HL-60/S4 treated with retinoic acid at 250 ng/mL for 4 days and 3 days (cell line): Measurements from ENCODE around the gene BCR.
"Not testable (repeated sequence)": the region's sequence is repeated elsewhere in the genome, so short reads cannot be mapped to it uniquely, and the experiment has no call there.

Experiments used
- in situ Hi-C: fragments of 300-500 bp; cut with MboI; formaldehyde crosslinking; loops from 2 replicates; pipeline ENCODE4 v1.7.0; 2022; ENCODE audit warnings: low sequenced_read_pairs

BCR gene

DNA sequence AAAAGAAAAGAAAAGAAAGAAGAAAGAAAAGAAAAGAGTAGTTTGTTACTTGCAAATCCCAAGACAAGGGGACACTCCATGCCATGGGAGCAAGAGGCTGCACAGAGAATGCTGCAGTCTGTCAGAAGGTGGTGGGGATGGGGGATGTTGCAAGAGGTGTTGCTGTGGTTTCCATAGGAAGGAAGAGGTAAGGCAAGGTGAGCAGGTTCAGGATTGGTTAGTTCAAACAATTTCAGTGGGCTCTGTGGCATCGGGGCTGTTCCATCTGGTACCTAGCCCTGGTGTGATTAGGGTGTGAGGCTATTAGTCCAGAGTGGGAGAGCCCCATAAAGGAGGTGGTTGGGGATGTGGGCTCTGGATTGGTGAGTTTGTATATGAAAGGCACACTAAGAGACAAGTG, 172.7 kb downstream of the BCR start:
- in situ Hi-C loops: no loop called here

DNA sequence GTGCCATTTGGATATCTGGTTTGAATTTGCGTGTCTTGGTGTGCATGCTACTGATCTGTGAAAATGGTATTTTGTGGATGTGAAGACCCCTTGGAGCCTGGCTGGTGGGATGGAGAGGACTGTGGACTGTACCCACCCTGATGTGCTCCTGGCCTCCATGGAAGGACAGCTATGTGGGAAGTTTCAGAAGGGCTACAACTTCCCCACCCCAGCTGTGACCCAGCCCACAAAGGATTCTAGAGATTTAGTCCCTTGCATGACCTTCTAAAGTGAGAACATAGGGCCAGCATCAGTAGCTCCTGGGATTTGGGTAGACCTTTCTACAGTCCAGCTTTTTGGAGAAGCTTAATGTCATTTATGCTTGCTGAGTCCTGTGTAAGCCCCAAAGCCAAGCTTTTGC, 173.4 kb downstream of the BCR start:
- in situ Hi-C loops: no loop called here

DNA sequence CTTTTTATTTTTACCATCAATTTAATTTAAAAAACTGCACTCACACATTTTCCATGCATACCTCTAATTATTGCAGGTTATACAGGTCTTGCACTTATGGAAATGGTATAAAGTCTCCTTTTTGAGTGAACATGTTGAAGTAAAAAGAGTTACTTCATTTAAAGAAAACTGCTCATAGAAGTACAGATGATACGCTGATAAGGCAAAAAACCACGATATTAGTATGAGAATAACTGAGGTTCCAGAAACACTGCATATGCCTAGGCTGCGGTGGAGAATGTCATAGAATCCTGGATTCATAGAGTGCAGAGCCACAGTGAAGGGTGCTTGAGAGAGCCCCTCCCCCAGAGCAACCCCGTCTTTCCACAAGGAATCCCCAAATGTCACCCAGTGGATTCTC, 175.8 kb downstream of the BCR start:
- in situ Hi-C loops: no loop called here

DNA sequence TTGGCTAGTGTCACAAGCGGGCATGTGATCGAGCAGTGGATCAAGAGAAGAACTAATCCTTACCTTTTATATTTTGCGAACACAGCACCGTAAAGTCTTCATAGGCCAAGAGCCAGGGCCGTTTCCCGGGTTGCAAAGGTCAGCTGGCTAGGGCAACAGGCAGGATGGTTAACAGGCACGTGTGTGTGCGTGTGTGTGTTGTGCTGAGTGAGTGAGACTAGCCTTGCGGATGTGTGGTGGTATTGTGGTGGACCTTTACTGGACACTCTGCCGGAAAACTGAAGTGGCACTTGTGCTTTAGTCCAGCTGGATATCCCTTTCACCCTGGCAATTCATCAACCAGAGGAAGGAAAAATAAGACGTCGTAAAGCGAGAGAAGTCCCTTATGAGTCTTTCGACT, 176.7 kb downstream of the BCR start:
- in situ Hi-C loops: no loop called here

DNA sequence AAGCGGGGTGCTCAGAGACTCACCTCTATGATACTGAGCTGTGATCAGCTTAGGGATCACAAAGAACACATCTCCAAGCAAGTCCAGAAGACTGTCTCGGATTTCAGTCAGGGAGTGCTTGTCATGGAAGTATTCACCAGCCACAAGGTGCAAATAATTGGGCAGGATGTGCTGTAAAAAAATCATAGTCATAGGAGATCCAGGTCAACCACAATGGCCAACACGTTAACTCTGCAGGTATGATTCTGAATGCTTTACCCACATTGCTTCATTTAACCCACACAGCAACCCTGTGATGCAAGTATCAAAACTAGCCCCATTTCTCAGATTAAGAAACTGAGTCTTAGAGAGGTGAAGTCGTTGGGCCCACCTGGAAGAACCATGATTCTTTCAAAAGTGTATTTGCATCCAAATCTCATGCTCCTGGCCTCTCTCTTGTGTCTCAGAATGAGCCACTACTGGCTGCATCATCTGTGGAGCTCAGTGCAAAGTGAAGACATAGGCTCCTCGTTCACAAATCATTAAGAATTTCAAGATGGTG, 179.3 kb downstream of the BCR start:
- in situ Hi-C loops: no loop called here

DNA sequence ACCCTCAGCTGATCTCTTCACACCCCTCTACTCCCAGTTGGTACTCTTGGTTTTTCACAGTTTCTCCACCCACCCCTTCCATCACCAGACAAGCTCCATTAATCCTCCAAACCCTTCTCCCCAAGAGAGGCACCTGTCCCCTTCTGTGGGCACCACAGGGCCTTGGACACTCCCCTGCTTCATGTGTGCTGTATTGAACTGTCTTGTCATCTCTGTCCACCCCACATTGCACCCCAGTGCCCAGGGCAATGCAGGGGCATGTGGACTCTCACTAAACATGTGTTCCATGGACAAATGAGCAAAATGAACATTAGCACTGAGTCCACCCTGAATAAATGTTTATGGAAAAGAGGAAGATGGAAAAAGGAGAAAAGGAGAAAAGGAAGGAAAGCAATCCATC, 181.4 kb downstream of the BCR start:
- in situ Hi-C loops: no loop called here

DNA sequence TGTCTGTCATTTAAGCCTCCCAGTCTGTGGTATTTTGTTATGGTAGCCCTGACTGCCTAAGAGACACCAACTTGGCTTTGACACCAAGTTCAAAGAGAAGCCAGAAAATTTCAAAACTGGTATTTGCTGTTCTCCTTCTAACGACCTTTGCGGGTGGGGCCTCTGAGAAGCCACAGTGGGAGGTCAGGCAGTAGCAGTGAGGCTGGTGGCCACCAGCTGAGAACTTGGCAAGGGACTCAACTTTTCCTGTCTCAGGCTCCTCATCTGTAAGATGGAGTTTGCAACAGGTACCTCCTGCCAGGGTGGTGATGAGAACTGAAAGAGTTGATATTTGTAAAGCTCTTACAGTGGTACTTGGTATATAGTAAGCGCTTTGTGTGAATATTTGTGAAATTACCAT, 183.4 kb downstream of the BCR start:
- in situ Hi-C loops: no loop called here

DNA sequence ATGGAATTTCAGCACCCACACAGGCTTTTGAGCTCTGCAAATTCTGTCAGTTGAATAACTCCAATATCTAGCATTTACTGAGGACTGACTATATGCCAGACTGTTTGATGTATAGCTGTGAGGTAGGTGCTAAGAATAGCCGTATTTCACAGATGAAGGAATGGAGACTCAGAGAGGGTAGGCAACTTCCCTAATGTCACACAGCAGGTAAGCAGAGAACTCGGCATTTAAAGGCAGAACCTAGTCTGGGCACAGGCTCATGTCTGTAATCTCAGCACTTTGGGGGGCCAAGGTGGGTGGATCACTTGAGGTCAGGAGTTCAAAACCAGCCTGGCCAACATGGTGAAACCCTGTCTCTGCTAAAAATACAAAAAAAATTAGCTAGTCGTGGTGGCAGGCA, 184.1 kb downstream of the BCR start:
- in situ Hi-C loops: no loop called here

DNA sequence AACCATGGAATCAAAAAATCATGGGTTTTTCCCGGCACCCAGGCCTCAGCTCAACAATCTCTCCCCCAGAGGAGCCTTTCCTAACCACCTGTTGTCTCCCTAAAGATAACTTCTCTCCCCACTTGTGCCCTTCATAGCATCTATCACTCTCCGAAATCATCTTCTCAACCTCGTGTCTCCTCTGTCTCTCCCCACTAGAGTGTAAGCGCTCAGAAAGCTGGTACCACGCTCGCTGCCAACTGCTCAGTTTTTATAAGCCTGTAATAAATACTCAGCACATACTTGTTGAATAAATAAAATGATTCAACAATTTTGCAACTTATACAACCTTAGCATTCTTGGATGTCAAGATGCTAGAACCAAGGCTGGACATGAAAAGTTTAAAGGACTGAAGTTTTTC, 185.2 kb downstream of the BCR start:
- in situ Hi-C loops: no loop called here

DNA sequence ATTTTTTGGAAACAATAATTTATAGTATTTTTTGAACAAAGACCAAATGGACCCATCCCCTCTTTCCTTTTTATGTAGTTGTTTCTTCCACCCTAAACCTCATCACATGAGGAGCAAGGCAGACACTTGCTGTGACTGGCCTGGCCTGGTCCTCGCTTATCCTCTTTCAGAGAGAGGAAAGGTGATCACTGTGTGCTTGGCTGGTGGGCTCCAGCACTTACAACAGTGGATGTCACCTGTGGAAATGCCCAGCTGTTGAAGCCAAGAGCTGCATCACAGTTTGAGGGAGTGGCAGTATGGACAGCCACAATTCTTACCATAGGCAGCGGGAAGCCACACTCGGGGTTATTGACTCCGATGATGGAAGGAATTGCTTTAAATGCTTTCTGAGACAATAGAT, 185.7 kb downstream of the BCR start:
- in situ Hi-C loops: no loop called here

DNA sequence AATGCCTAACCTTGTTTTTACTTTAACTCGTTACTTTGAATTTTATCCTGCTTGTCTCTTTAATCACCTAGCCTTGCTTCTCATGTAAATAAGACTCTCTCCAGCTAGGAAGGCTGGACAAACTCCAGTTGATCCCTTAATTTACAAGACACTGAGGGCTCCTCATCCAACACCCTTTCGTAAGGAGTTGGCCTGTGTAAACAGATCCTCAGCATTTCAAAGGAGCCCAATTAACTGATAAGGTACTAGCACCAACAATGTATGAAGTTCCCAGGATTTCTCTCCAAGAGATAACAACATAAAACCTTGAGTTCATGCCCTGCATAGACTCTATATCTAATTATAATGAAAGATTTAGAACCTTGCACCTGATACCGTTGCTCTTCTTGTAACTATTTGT, 186.9 kb downstream of the BCR start:
- in situ Hi-C loops: not testable (repeated sequence)
